ENCODE measurements around the gene TENT4B. TPM values are rescaled to one million over a fixed set of nuclear protein-coding genes. Genes with fewer than 3 reads are reported as not detected.
"Not testable (repeated sequence)": the region's sequence is repeated elsewhere in the genome, so short reads cannot be mapped to it uniquely, and the experiment has no call there.

TENT4B gene
- total RNA-seq = 15.9 and 16.8 TPM in 2 replicates

DNA sequence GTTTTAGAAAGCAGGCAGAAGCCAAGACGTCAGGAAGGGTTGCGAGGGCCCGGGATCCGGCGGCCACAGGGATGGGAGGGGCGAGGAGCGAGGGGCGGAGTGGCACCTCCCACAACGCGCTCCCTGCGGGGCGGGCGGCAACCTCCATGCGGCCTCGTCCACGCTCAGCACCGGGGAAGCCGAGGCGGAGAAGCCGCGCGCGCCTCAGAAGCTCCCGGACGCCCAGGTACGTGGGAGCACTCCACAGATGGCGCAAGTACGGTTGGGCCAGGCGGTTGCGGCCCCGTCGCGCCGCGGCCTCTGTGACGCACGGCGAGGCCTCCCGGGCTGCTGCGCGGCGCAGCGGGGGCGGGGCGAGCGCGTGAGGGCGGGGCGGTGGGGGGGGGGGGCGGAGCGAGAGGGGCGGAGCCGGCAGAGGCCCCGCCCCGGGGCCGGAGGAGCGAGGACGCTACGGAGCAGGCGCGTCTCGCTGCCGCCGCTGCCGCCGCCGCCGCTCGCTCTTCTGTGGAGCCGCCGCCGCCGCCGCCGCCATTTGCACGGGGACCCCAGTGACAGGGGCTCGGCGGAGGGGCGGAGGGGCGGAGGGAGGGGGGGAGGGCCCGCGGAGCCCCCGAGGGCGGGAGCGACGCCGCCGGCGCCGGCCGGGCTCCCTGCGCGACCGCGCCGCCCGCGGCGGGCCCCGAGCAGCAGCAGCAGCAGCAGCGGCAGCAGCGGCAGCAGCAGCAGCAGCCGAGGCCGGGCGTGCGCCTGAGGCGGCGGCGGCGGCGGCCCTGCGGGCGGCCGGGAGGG is at the start of gene TENT4B:
Gene TENT4B, plus strand, starts transcription at position 500 of the 789 bp plus-strand sequence. CDS start 316 bp downstream, outside the sequence.
- DNase-seq (ENCODE audit: low spot score) = peak; percentile 90
- intact Hi-C loops (cut with micrococcal nuclease) = loop anchor here (1.0 to 5.0 kb wide), 6 partner anchors 14 to 588 kb away; partner anchors contain the start of genes CNEP1R1 and HEATR3
- Mint-ChIP-seq H3K27me3 (ENCODE audit: low read depth) (no peaks in the 10 kb centered on the region), H3K9me3 (no peaks in the 10 kb centered on the region), H3K4me1 (ENCODE audit: low read depth) (peaks cover 31% of the 10 kb centered on the region), H3K4me3 (ENCODE audit: low read depth) (peak within 1 kb of the TSS; percentile 90), H3K36me3 (ENCODE audit: low read depth) (peaks cover 19% of the 10 kb centered on the region), H3K27ac (peak within 1 kb of the TSS; percentile 96)

DNA sequence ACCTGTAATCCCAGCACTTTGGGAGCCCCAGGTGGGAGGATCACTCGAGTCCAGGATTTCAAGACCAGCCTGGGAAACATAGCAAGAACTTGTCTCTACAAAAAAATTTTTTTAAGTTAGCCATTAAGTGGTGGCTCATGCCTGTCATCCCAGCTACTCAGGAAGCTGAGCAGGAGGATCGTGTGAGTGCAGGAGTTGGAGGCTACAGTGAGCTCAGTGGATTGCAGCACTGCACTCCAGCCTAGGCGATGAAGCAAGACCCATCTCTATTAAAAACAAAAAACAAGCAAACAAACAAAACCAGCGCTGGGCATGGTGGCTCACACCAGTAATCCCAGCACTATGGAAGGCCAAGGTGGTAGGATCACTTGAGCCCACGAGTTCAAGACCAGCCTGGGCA is 49.3 kb upstream of the TENT4B start:
- no peak for DNase-seq (ENCODE audit: low spot score)
- intact Hi-C loops (cut with micrococcal nuclease) = no loop called here
- no peaks in the 10 kb centered on the region for H3K9me3 Mint-ChIP-seq
- no peak overlapping the region for H3K4me3 Mint-ChIP-seq (ENCODE audit: low read depth)
- no peaks in the 10 kb centered on the region for H3K27me3 Mint-ChIP-seq (ENCODE audit: low read depth)
- H3K4me1 Mint-ChIP-seq (ENCODE audit: low read depth) = peaks cover 11% of the 10 kb centered on the region
- H3K27ac Mint-ChIP-seq = no peak overlapping the region
- H3K36me3 Mint-ChIP-seq (ENCODE audit: low read depth) = peaks cover 52% of the 10 kb centered on the region

DNA sequence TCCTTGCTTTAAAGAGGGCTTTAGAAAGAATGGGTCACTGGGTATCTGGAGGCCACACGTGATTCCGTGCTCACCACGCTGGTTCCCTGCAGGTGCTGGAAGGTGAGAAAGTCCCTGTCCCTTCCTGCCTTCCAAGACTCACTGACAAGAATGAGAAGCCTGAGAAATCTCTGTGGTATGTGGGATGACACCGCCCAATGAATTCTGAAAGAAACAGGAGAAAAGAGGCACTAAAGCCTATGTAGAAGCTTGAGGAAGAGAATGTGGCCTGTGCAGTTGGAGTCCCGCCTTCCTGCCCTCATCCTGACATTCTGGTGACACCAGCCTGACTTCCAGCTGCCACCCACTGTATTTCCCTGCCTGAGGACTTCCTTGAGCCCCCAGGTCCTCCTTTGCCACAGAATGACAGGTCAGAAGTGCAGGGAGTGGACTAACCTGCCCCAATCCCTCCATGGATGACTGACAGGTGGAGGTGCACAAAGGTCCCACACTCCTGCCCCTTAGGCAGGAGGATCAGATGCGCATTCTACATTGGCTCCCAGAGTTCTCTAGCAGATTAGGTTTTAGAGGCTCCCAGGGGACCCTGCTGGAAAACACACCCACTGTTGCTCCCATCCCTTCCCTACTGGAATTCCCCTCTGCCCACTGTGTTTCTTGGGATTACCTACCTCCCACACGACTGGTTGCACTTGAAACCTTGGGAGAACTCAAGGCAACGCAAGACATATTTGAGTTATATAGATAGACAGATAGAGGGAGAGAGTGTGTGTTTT is 38.6 kb upstream of the TENT4B start:
- Mint-ChIP-seq H3K4me3 (ENCODE audit: low read depth) (no peak overlapping the region), H3K27me3 (ENCODE audit: low read depth) (no peaks in the 10 kb centered on the region), H3K27ac (no peak overlapping the region), H3K36me3 (ENCODE audit: low read depth) (no peaks in the 10 kb centered on the region), H3K4me1 (ENCODE audit: low read depth) (no peaks in the 10 kb centered on the region), H3K9me3 (no peaks in the 10 kb centered on the region)
- intact Hi-C loops (cut with micrococcal nuclease) = no loop called here
- DNase-seq (ENCODE audit: low spot score) = no peak

DNA sequence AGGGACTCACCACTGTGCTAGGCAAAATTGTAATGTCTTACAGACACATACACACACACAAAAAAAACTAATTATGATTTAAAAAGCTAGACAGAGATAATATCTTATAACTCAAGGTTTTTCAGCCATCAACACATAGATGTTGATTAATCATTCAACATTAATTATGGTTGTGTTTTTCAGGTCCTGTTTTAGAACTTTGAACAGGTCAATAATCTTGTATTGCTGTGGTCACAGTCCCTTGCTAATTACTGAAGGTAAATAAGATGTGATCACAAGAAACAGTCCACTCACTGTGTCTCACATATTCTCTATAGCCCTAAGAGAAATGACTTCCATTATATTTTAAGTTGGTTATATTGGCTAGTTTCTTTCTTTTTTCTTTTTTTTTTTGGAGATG is 32.4 kb upstream of the TENT4B start:
- Mint-ChIP-seq H3K9me3 (no peaks in the 10 kb centered on the region), H3K36me3 (ENCODE audit: low read depth) (no peaks in the 10 kb centered on the region), H3K27me3 (ENCODE audit: low read depth) (no peaks in the 10 kb centered on the region), H3K4me3 (ENCODE audit: low read depth) (no peak overlapping the region), H3K4me1 (ENCODE audit: low read depth) (peaks cover 19% of the 10 kb centered on the region), H3K27ac (no peak overlapping the region)
- no peak for DNase-seq (ENCODE audit: low spot score)
- intact Hi-C loops (cut with micrococcal nuclease) = no loop called here

DNA sequence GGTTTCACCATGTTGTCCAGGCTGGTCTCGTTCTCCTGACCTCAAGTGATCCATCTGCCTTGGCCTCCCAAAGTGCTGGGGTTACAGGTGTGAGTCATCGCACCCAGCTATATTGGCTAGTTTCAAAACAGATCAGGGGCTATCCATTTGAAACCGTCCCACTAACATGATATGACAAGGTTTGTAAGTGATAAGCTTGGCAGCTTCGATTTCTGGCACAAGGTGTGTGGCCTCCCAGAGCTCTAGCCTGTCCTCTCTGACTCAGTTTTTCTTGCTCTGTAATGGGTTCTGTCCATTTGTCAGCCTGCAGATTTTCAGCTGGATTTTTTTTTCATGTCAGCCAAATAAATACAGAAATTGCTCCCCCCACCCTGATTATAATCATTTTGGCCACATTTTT is 31.8 kb upstream of the TENT4B start:
- no peak for DNase-seq (ENCODE audit: low spot score)
- Mint-ChIP-seq H3K27ac (peak overlapping the region; percentile 21), H3K36me3 (ENCODE audit: low read depth) (no peaks in the 10 kb centered on the region), H3K4me3 (ENCODE audit: low read depth) (no peak overlapping the region), H3K27me3 (ENCODE audit: low read depth) (no peaks in the 10 kb centered on the region), H3K4me1 (ENCODE audit: low read depth) (peaks cover 20% of the 10 kb centered on the region), H3K9me3 (no peaks in the 10 kb centered on the region)
- intact Hi-C loops (cut with micrococcal nuclease) = no loop called here

DNA sequence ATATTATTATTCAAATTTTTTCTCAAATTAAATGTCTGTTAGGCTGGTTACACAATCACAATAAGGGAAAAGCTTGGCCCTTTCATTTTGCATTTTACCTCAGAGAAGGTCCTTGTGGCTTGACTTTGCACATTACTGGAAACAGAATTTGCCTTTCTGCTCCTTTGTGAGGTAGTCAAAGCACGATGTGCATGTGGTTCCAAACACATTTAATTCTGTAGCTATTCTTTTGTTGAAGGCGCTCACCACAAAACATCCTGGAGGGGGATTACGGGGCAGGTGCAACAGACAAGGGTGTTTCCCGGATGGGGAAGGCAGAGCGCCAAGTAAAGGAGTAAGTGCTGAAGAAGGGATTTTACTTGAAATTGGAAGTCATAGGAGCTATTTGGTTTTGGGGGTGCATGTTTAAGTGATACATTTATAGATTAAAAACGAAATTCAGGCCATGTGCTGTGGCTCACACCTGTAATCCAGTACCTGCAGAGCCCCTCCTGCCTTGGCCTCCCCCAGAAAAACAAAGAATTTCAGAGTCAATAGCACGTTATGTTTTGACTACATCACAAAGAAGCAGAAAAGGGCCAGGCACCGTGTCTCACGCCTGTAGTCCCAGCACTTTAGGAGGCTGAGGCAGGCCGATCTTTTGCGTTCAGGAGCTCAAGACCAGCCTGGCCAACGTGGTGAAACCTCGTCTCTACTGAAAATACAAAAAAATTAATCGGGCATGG is 31.2 kb upstream of the TENT4B start:
- no peaks in the 10 kb centered on the region for H3K36me3 Mint-ChIP-seq (ENCODE audit: low read depth)
- H3K4me1 Mint-ChIP-seq (ENCODE audit: low read depth) = peaks cover 20% of the 10 kb centered on the region
- no peaks in the 10 kb centered on the region for H3K9me3 Mint-ChIP-seq
- no peaks in the 10 kb centered on the region for H3K27me3 Mint-ChIP-seq (ENCODE audit: low read depth)
- intact Hi-C loops (cut with micrococcal nuclease) = no loop called here
- peak; percentile 15 for DNase-seq (ENCODE audit: low spot score)
- H3K27ac Mint-ChIP-seq = peak overlapping the region; percentile 21
- no peak overlapping the region for H3K4me3 Mint-ChIP-seq (ENCODE audit: low read depth)

DNA sequence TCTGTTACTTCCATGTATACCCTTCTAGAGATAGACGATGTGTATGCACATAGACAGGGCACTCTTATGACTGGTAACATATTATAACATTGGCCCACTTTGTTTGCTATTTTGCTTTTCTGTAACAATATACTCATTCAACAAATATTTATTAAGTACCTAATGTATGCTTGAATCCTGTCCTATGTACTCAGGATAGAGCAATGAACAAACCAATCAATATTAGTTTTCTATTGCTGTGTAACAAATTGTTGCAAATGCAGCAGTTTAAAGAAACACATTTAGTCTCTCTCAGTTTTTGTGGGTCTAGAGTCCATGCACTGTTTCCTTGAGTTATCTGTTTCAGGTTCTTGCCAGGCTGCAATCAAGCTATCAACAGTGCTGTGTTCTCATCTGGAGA is 29.7 kb upstream of the TENT4B start:
- H3K27me3 Mint-ChIP-seq (ENCODE audit: low read depth) = no peaks in the 10 kb centered on the region
- no peaks in the 10 kb centered on the region for H3K9me3 Mint-ChIP-seq
- H3K4me1 Mint-ChIP-seq (ENCODE audit: low read depth) = peaks cover 20% of the 10 kb centered on the region
- no peak for DNase-seq (ENCODE audit: low spot score)
- H3K36me3 Mint-ChIP-seq (ENCODE audit: low read depth) = no peaks in the 10 kb centered on the region
- H3K4me3 Mint-ChIP-seq (ENCODE audit: low read depth) = no peak overlapping the region
- no peak overlapping the region for H3K27ac Mint-ChIP-seq
- intact Hi-C loops (cut with micrococcal nuclease) = no loop called here

DNA sequence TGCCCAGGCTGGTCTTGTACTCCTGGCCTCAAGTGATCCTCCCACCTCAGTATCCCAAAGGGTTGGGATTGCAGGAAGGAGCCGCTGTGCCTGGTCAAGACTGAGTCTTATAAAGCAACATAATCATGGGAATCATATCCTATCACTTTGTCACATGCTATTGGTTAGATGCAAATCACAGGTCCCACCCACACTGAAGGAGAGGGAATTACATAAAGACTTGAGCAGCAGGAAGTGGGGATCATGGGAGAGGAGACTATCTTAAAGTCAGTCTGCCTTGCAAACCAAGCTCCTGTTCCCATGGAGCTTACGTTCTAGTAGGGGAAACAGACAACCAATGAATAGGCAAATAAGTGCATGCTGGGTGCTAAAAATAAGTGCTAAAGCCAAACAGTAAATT is 28.3 kb upstream of the TENT4B start:
- intact Hi-C loops (cut with micrococcal nuclease) = no loop called here
- no peak overlapping the region for H3K4me3 Mint-ChIP-seq (ENCODE audit: low read depth)

DNA sequence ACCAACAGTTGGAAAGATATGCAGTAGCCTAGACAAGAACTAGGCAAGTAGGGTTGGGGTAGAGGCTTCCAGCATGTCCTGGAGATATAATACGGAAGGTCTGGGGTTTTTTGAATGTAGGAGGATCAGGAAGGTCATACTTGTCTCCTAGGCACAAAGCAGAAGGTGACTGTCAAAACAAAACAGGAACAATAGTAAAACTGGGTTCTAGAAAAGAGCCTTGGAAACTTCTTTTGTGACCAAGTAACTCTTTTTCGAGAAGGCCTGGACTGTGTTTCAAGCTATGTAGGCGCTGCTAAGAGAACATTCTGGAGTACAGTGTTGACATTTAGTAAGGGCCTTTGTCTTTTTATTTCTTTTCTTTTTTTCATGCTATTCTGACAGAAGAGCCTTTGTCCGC is 26.9 kb upstream of the TENT4B start:
- H3K27me3 Mint-ChIP-seq (ENCODE audit: low read depth) = no peaks in the 10 kb centered on the region
- DNase-seq (ENCODE audit: low spot score) = no peak
- no peaks in the 10 kb centered on the region for H3K36me3 Mint-ChIP-seq (ENCODE audit: low read depth)
- H3K9me3 Mint-ChIP-seq = no peaks in the 10 kb centered on the region
- intact Hi-C loops (cut with micrococcal nuclease) = no loop called here
- peaks cover 17% of the 10 kb centered on the region for H3K4me1 Mint-ChIP-seq (ENCODE audit: low read depth)
- no peak overlapping the region for H3K27ac Mint-ChIP-seq
- no peak overlapping the region for H3K4me3 Mint-ChIP-seq (ENCODE audit: low read depth)

More for the DNA sequence above, 28.3 kb upstream of the TENT4B start:
- DNase-seq (ENCODE audit: low spot score) = no peak
- Mint-ChIP-seq H3K4me1 (ENCODE audit: low read depth) (peaks cover 20% of the 10 kb centered on the region), H3K27me3 (ENCODE audit: low read depth) (no peaks in the 10 kb centered on the region), H3K9me3 (no peaks in the 10 kb centered on the region), H3K36me3 (ENCODE audit: low read depth) (no peaks in the 10 kb centered on the region), H3K27ac (no peak overlapping the region)

DNA sequence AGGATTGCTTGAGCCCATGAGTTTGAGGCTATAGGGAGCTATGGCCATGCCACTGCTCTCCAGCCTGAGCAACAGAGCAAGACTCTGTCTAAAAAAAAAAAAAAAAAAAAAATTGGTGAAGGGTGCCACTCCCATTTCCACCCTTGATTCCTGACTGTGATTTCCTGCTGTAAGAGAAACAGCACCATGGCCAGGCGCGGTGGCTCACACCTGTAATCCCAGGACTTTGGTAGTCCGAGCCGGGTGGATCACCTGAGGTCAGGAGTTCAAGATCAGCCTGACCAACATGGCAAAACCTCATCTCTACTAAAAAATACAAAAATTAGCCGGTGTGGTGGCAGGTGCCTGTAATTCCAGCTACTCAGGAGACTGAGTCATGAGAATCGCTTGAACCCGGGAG is 20.5 kb upstream of the TENT4B start:
- H3K27me3 Mint-ChIP-seq (ENCODE audit: low read depth); H3K9me3 Mint-ChIP-seq; H3K36me3 Mint-ChIP-seq (ENCODE audit: low read depth); H3K4me3 Mint-ChIP-seq (ENCODE audit: low read depth); H3K27ac Mint-ChIP-seq; H3K4me1 Mint-ChIP-seq (ENCODE audit: low read depth); intact Hi-C loops (cut with micrococcal nuclease); DNase-seq (ENCODE audit: low spot score): not testable (repeated sequence)

DNA sequence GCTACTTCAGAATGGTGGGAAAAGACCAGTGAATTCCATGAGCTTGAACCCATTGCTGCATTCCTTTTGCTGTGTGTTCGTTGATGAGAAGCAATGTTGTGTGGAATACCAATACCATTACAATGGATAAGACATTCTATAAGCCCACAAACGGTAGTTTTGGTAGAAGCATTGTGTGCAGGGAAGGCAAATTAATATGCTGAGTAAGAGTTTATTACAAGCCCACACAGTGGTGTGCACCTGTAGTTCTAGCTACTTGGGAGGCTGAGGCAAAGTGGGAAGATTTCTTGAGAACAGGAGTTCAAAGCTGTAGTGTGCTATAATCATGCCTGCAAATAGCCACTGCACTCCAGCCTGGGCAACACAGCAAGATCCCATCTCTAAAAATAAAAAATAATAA is 19.9 kb upstream of the TENT4B start:
- peaks cover 1% of the 10 kb centered on the region for H3K27me3 Mint-ChIP-seq (ENCODE audit: low read depth)
- H3K9me3 Mint-ChIP-seq = no peaks in the 10 kb centered on the region
- no peak for DNase-seq (ENCODE audit: low spot score)
- intact Hi-C loops (cut with micrococcal nuclease) = no loop called here
- H3K4me3 Mint-ChIP-seq (ENCODE audit: low read depth) = no peak overlapping the region
- H3K4me1 Mint-ChIP-seq (ENCODE audit: low read depth) = no peaks in the 10 kb centered on the region
- no peaks in the 10 kb centered on the region for H3K36me3 Mint-ChIP-seq (ENCODE audit: low read depth)
- no peak overlapping the region for H3K27ac Mint-ChIP-seq

DNA sequence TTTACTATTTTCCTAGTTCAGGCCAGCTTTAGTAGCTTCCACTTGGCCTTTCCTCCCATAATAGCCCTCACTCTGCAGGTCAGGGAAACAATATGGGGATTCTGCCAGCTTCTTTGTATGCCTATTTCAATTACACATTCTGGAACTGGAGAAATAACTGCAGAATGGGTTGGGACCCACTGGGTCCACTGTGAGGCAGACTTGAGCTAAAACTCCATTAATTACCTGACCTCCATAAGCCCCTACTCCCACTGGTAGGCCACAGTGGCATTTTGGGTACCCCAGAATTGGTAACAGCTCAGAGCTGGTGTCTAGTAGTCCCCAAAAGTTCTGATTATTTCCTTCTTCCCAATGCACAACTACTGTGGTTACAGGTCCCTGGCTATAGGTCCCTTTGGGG is 16.7 kb upstream of the TENT4B start:
- H3K36me3 Mint-ChIP-seq (ENCODE audit: low read depth) = no peaks in the 10 kb centered on the region

DNA sequence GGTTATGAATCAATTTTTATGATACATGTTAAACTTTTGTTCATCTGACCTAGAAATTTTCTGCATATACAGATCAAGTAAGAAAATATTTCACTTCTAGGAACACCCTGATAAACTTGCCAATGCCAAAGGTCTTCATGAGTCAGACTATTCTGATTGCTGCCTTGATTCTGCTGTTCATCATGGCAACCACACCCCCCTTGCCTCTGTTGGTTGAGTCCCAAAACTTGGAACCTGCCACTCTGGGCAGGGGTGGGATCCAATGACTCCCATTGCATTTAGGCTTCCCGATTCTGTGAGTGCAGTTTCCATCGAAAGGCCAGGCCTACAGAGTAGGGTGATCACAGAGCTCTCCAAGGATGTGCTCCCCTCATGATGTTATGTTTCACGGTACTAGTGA is 15.8 kb upstream of the TENT4B start:
- Mint-ChIP-seq H3K27ac (no peak overlapping the region), H3K36me3 (ENCODE audit: low read depth) (no peaks in the 10 kb centered on the region), H3K27me3 (ENCODE audit: low read depth) (peaks cover 1% of the 10 kb centered on the region), H3K9me3 (no peaks in the 10 kb centered on the region), H3K4me1 (ENCODE audit: low read depth) (peaks cover 3% of the 10 kb centered on the region), H3K4me3 (ENCODE audit: low read depth) (no peak overlapping the region)
- DNase-seq (ENCODE audit: low spot score) = no peak
- intact Hi-C loops (cut with micrococcal nuclease) = no loop called here

More for the DNA sequence above, 16.7 kb upstream of the TENT4B start:
- no peak for DNase-seq (ENCODE audit: low spot score)
- intact Hi-C loops (cut with micrococcal nuclease) = no loop called here
- H3K4me3 Mint-ChIP-seq (ENCODE audit: low read depth) = no peak overlapping the region
- H3K9me3 Mint-ChIP-seq = no peaks in the 10 kb centered on the region
- peaks cover 3% of the 10 kb centered on the region for H3K4me1 Mint-ChIP-seq (ENCODE audit: low read depth)
- peaks cover 3% of the 10 kb centered on the region for H3K27me3 Mint-ChIP-seq (ENCODE audit: low read depth)
- no peak overlapping the region for H3K27ac Mint-ChIP-seq

Data from activated T-helper 2 cell treated with anti-CD3 and anti-CD28 coated beads, Interferon-gamma antibody, Interleukin-2, Interleukin-4, amounts not matched to agents 10 μg/mL and 5 μg/mL and 100 μg/mL, durations not matched to agents 14 hours and 24 hours and 36 hours (primary cell).